ENCODE results near the gene PEX10.

PEX10 gene

DNA sequence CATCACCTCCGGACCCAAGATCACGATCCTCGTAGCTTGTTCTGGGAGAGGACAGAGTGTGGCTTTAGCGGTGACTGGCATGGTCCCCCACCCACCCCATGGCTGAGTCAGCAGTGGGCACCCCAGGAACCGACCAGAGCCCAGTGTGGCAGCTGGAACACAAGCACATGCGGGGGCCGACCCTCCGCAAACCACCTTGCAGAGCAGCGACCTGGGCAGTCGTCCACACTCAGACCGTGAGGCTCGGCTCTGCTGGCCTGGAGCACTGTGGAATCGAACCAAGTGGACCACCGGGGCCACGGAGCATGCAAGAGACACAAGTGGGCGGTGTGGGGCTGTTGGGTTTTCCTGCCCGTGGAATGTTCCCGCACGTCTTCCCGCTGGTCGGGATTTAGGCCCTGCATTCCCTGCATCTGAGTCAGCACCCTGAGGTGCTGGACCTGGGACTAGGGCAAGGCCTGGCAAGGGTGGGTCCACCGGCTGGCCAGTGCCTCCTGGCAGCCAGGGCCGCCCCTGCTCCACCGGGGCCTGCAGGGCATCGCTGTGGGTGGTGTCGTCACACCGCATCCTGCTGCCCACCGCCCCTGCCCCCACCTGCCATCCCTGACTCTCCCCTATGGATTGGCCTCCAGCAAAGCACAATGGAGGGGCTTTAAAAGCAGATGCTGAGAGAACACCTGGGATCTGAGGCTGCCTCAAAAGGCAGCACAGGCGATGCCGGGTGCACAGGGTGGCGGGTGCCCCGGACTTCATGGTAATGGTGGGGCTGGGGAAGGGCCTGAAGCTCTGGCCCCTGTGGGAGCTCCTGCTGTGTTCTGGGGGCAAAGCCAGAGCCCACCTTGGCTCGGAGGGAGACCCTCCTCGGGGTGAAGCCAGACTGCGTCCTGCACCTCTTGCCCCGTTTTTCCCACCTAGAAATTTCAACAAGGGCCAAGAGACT, 39.5 kb downstream of the PEX10 start:
- no peak for DNase-seq

DNA sequence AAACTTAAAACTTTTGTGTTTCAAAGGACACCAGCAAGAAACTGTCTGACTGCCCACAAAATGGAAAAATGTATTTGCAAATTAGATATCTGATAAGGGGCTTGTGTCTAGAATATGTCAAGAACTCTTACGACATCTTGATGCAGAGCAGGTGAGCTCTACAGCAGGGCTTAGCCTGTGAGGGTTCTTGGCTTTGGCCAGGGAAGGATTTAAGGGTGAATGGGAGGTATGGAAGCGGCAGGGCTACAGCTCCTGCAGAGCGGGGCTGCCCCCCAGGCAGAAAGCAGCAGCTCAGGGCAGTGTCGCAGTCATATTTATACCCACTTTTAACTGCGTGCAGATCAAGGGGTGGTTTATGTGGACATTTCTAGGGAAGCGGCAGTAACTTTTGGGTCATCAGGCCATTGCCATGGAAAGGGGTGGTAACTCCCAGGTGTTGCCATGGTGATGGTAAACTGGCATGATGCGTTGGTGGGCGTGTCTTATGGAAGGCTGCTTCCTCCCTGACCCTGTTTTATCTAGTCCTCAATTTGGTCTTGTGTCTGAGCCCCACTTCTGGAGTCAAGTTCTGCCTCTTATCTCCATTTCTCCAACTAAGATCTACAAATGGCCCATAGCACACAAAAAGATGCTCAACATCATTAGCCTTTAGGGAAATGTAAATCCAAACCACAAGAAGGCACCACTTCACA, 44.2 kb downstream of the PEX10 start:
- DNase-seq, result no peak

DNA sequence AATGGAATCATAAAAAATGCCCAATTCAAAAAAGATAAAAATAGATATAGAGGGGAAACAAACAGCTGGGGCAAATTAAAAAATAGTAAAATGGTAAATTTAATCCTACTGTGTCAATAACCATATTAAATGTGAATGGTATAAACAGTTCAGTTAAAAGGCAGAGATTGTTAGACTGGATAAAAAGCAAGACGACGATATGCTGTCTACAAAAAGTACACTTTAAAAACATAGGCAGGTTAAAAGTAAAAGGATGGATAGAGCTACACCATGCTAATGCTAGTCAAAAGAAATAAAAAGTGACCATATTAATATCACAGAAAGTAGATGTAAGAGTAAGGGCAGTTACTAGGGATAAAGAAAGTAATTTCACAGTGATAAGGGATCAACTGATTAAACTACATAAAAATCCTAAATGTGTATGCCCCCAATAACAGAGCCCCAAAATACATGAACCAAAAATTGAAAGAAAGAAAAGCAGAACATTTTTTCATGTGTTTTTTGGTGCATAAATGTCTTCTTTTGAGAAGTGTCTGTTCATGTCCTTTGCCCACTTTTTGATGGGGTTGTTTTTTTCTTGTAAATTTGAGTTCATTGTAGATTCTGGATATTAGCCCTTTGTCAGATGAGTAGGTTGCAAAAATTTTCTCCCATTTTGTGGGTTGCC, 48.4 kb downstream of the PEX10 start:
- no peak for DNase-seq

DNA sequence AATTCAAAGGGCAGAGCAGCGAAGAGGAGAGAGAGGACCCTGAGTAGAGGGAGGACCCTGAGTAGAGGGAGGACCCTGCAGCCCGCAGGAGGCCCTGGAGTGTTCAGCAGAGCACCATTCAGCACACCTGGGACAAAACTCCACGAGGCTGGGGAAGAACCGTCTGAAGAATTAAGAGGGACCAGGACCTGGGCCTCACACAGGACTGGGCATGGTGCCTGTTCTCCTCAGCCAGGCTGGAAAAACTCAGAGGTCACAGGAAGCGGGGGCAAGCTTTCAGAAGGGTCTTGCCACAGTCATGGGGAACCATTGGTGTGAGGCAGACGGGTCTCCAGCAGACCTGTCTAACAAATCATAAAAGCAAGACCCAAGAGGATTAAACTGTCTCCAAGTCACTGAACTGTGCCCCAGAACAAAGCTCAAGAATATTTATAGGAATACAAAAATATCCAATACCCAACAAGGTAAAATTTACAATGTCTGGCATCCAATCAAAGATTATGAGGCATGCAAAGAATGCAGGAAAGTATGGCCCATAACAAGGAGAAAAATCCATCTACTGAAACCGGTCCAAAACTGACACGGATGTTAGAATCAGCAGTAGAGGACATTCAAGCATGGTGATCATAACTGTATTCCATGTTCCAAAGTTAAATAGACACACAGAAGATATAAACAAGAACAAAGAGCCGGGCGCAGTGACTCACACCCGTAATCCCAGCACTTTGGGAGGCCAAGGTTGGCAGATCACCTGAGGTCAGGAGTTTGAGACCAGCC, 51.6 kb downstream of the PEX10 start:
- no peak for DNase-seq

DNA sequence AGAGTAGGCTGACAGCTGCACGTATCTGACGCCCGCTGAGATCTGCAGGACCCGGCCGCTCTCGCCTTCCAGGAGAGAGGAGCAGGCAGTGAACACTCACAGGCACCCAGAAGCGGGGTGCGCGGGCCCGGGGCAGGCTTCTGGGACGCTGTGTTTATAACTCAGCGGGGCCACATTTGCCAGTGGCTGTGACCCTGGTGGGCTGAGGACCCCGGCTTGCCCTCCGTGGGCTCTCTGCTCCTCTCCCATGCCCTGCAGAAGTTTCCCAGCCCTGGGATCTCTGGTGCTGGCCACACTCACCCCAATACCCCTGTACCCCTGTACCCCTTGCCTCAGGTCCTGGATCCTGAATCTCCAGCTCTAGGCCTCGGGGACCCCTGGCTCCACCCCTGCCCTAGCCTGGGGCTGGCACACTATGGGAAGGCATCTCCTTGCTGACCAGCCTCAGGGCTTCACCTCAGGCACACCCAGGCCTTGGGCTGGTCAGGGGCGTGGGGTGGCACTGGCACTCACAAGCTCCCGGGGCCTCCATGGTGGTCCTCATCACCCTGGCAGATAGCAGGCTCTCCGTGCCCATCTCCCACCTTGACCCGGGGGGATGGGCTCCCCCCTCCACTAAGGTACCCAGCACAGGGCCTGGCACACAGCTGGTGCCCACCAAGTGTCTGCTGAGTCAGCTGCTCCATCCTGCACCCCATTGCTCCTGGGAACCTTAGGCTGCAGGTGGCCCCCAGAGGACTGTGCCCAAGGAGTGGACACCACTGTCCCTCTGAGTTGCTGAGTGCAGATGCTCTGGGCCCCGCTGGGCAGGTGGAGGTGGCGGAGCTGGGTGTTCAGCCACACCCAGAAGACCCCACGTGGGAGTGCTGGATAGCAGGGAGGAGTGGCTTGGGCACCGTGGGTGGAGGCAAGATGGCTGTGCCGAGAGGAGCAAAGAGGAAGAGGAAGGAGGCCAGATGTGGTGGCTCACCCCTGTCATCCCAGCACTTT, 53.4 kb downstream of the PEX10 start:
- DNase-seq, result no peak

DNA sequence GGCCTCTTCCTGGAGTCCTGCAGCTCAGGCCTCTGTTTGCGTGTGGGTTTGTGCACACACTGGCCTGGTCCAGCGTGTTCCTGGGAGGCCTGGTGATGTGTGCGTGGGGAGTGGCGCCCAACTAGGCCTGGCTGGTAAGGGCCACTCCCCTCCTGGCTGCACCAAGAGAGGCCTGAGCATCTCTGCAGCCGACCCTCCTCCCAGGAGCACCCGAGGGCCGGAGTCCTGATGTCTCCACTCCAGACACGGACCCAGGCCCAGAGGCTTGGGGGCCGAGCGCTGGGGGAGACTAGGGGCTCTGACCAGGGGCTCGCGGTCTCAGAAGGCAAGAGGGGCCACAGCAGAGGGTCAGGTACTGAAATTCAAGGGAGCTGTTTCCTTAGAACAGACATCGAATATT, 54.3 kb downstream of the PEX10 start:
- DNase-seq, result no peak

DNA sequence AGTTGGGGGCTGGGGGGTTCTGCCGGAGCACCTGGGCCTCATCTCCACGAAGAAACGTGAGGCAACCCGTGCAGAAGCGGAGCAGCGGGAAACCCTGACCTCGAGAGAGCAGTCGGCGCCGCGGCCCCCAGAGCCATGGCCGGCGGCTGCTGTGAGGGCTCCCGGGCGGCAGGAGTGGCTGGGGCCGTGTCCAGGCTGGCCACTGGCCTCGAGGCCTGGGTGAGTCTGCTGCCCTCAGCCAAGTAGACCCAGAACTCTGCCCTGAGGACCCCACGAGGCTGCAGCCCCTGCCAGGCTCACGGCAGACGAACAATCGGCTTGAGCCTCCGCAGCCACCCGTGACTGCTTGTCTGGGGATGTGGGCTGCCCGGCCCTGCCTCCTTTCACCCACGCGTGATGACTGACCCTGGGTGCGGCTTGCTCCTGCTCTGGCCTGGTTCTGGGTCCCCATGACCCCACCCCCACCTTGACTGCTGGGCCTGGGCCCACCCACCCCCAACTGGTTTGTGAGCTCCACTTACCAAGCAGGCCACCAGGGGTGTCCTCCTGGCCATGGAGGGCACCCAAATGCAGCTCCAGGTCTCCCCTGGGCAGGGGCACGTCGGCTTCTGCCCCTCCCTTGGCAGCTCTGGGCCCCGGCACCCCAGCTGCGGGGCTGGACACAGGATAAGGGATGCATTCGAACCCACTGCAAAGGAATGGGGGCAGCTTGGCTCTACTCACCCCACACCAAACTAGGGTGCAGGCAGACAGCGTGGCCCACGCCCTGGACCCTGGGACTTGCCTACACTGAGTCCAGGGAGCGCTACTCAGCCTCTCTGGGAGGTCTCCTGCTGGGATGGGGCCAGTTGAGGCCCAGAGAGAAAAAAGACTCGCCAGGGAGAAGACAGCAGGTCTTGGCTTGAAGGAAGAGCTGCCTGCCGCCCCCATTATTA, 55.2 kb downstream of the PEX10 start:
- DNase-seq, result no peak

DNA sequence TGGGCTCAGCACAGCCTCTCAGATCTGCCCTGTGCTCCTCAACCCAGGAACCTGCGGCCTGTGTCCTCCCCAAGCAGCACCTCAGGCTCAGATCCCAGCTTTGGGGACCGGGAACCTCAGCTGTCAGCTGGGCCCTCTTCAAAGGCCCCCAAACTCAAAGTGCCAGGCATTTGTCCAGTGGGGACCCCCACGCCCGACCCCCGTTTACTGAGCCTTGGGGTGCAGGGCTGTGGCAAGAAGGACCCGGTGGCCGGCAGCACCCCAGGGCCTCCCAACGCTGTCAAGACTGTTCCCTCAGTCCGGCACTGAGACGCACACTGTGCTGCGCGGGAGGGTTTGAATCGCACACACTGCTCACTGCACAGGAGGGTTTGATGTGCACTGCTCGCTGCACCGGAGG, 56.0 kb downstream of the PEX10 start:
- DNase-seq, result no peak

DNA sequence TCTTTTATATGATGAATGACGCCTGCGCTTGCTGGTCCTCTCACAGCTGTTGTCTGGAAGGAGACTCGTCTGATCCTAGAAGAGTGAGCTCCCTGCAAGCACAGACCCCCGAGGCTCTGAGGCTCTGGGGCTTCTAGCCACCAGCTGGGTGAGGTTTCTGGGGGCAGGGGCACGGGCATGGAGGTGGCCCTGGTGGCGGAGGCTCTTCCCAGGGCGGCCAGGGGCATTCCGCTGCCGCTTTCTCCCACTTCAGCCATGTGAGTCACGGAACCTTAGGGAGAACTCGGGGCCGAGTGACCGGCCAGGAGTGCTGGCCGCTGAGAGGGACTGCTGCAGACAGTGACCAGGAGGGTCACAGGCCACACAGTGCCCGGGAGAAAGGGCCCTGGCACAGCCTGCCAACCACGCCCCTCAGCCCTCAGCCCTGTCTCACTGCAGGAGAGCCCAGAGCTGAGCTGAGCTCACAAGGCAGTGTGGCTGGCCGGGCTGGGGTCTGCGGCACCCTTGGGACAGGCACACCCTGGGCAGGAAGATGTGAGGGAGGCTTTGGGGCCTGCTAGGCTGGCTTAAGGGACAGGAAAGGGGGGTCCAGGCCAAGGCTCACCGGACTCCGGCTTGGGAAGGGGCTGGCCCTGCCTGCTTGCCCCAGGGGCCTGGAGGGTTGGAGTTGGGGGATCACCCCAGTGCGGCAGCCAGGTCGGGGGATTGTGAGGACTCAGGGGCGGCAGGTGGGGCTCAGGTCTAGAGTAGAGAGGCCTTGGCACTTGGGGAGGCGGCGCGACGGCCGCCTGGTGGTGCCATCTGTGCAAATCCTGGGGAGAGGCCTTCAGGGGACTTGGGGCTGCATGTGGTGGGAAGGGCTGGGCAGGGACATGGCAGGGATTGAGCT, 56.7 kb downstream of the PEX10 start:
- DNase-seq, result no peak

DNA sequence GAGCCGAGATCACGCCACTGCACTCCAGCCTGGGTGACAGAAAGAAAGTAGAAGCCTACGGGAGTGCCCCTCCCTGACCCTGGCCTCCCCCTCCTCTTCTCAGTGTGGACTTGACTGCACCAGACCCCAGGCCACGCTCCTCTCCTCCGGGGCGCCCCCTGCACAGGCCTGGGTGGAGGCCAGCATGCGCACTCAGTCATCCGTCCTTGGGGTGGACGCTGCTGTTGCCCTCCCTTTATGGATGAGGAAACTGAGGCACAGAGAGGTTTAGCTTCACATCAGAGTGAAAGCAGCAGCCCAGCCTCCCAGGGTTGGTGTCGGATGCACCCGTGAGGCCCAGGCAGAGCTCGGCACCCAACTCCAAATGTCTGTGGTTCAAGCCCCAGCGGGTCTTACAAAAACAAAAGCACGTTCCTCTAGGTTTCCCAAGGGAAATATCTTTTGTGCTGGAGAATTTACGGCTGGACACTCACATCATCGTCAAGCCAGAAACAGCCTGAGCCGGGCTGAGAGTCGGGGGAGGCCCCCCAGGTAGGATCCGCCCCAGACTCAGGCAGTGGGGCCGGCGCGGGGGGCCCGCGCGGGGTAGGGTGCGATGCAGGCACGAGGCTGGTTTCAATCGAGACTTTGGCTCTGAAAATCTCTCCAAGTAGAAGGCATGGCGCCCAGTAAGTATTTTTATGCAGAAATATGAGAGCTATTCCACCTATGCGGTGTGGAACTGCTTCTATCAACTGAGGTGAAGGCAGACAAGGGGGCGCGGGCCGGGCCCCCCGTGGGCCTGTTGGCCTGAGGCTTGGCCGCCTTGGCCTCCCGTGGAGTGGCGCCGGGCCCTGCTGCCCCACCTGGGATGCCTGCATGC, 57.6 kb downstream of the PEX10 start:
- DNase-seq, result no peak
